SK-N-SH treated with all-trans-retinoic acid at 6 μM for 48 hours (cell line): ENCODE results near the gene SLC2A4RG.

ENCODE experiments used
- ATAC-seq: fragments of 200-7000 bp; cut with Tn5 transposase; 3 replicates; pipeline ENCODE4 v1.9.1; 2020; ENCODE audit warnings: mild to moderate bottlenecking, moderate library complexity
- ARNTL ChIP-seq: fragments of 450-650 bp; formaldehyde crosslinking; IDR thresholded peaks from 2 replicates; pipeline ENCODE4 v1.5.0; 2020; ENCODE audit warnings: low read depth, mild to moderate bottlenecking, moderate library complexity, borderline replicate concordance
- CSDC2 ChIP-seq: fragments of 250-450 bp; sonication (Bioruptor Pico); IDR thresholded peaks from 2 replicates; pipeline ENCODE4 v1.5.0; 2020; ENCODE audit warnings: mild to moderate bottlenecking, moderate library complexity
- ESRRG ChIP-seq: fragments of 250-450 bp; sonication (Bioruptor Pico); IDR thresholded peaks from 2 replicates; pipeline ENCODE4 v1.6.1; 2021; ENCODE audit warnings: mild to moderate bottlenecking
- ISL1 ChIP-seq: fragments of 250-450 bp; sonication (Bioruptor Pico); IDR thresholded peaks from 2 replicates; pipeline ENCODE4 v2.1.2; 2022; ENCODE audit warnings: mild to moderate bottlenecking, moderate library complexity
- OSR1 ChIP-seq: fragments of 250-450 bp; sonication (Bioruptor Pico); IDR thresholded peaks from 2 replicates; pipeline ENCODE4 v1.8.0; 2022; ENCODE audit warnings: moderate library complexity, mild to moderate bottlenecking, inconsistent platforms
- PPARA ChIP-seq: fragments of 250-450 bp; sonication (Bioruptor Pico); IDR thresholded peaks from 2 replicates; pipeline ENCODE4 v1.5.0; 2020; ENCODE audit warnings: mild to moderate bottlenecking, borderline replicate concordance
- RARB ChIP-seq: fragments of 250-450 bp; sonication (Bioruptor Pico); IDR thresholded peaks from 2 replicates; pipeline ENCODE4 v1.8.0; 2021; ENCODE audit warnings: mild to moderate bottlenecking, moderate library complexity
- SNAI2 ChIP-seq: fragments of 250-450 bp; sonication (Bioruptor Pico); IDR thresholded peaks from 2 replicates; pipeline ENCODE4 v1.5.0; 2020; ENCODE audit warnings: mild to moderate bottlenecking, moderate library complexity
- TCF4 ChIP-seq: fragments of 250-450 bp; sonication (Bioruptor Pico); IDR thresholded peaks from 2 replicates; pipeline ENCODE4 v1.8.0; 2021; ENCODE audit warnings: mild to moderate bottlenecking, moderate library complexity, borderline replicate concordance
- TOX ChIP-seq: fragments of 250-450 bp; sonication (Bioruptor Pico); IDR thresholded peaks from 2 replicates; pipeline ENCODE4 v1.8.0; 2021; ENCODE audit warnings: mild to moderate bottlenecking, moderate library complexity, borderline replicate concordance
- ZFP3 ChIP-seq: fragments of 250-450 bp; sonication (Bioruptor Pico); IDR thresholded peaks from 2 replicates; pipeline ENCODE4 v1.5.0; 2020; ENCODE audit warnings: mild to moderate bottlenecking, moderate library complexity
- ZFP30 ChIP-seq: fragments of 450-650 bp; formaldehyde crosslinking; IDR thresholded peaks from 2 replicates; pipeline ENCODE4 v1.5.0; 2022; ENCODE audit warnings: mild to moderate bottlenecking, moderate library complexity
- ZNF565 ChIP-seq: fragments of 450-650 bp; formaldehyde crosslinking; conservative IDR thresholded peaks from 2 replicates; pipeline ENCODE4 v1.5.0; 2020; ENCODE audit warnings: low read depth, mild to moderate bottlenecking, moderate library complexity
- ZNF70 ChIP-seq: fragments of 450-650 bp; formaldehyde crosslinking; IDR thresholded peaks from 2 replicates; pipeline ENCODE4 v1.5.0; 2020; ENCODE audit warnings: mild to moderate bottlenecking, moderate library complexity
- ZNF8 ChIP-seq: fragments of 450-650 bp; formaldehyde crosslinking; IDR thresholded peaks from 2 replicates; pipeline ENCODE4 v1.5.0; 2020; ENCODE audit warnings: mild to moderate bottlenecking, moderate library complexity
- TF ChIP-seq, protein P1 (sequence below): fragments of 250-450 bp; sonication (Bioruptor Pico); IDR thresholded peaks from 2 replicates; pipeline ENCODE4 v1.8.0; 2021; ENCODE audit warnings: low read depth, mild to moderate bottlenecking, moderate library complexity, borderline replicate concordance
- TF ChIP-seq, protein P2 (sequence below): fragments of 250-450 bp; sonication (Bioruptor Pico); IDR thresholded peaks from 2 replicates; pipeline ENCODE4 v1.5.0; 2020; ENCODE audit warnings: mild to moderate bottlenecking, moderate library complexity
- TF ChIP-seq, protein P3 (sequence below): fragments of 250-450 bp; sonication (Bioruptor Pico); IDR thresholded peaks from 2 replicates; pipeline ENCODE4 v1.8.0; 2020; ENCODE audit warnings: mild to moderate bottlenecking, moderate library complexity, borderline replicate concordance
- TF ChIP-seq, protein P4 (sequence below): fragments of 250-450 bp; sonication (Bioruptor Pico); IDR thresholded peaks from 2 replicates; pipeline ENCODE4 v1.5.1; 2020; ENCODE audit warnings: low read depth, mild to moderate bottlenecking, moderate library complexity
- TF ChIP-seq, protein P5 (sequence below): fragments of 250-450 bp; sonication (Bioruptor Pico); IDR thresholded peaks from 2 replicates; pipeline ENCODE4 v1.5.1; 2021; ENCODE audit warnings: mild to moderate bottlenecking, moderate library complexity

The SLC2A4RG gene

DNA sequence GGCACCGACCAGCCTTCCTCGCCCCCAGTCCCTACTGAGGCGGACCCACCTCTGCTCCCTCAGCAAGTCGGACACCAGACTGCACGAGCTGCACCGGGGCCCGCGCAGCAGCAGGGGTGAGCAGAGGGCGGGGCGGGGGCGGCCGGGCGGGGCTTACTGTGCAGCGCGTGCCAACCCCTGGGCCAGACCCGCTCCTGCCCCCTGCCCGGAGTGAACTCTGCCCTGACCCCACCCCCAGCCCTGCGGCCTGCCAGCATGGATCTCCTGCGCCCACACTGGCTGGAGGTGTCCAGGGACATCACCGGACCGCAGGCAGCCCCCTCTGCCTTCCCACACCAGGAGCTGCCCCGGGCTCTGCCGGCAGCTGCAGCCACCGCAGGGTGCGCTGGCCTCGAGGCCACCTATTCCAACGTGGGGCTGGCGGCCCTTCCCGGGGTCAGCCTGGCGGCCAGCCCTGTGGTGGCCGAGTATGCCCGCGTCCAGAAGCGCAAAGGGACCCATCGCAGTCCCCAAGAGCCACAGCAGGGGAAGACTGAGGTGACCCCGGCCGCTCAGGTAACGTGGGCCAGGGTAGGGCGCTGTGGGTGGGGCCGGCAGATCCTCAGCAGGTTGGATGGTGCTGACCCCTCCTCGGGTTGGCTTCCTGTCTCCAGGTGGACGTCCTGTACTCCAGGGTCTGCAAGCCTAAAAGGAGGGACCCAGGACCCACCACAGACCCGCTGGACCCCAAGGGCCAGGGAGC, 1.5 kb upstream of the SLC2A4RG start:
- no peak for ATAC-seq
- TF ChIP-seq ZFP30 (CRISPR knock-in tag) = no peak
- no peak for TF ChIP-seq ZNF8 (CRISPR knock-in tag)
- TF ChIP-seq ZNF70 (CRISPR knock-in tag) = no peak
- TF ChIP-seq, protein P1, sequence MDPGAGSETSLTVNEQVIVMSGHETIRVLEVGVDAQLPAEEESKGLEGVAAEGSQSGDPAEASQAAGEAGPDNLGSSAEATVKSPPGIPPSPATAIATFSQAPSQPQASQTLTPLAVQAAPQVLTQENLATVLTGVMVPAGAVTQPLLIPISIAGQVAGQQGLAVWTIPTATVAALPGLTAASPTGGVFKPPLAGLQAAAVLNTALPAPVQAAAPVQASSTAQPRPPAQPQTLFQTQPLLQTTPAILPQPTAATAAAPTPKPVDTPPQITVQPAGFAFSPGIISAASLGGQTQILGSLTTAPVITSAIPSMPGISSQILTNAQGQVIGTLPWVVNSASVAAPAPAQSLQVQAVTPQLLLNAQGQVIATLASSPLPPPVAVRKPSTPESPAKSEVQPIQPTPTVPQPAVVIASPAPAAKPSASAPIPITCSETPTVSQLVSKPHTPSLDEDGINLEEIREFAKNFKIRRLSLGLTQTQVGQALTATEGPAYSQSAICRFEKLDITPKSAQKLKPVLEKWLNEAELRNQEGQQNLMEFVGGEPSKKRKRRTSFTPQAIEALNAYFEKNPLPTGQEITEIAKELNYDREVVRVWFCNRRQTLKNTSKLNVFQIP (CRISPR knock-in tag) = no peak
- TF ChIP-seq, protein P2, sequence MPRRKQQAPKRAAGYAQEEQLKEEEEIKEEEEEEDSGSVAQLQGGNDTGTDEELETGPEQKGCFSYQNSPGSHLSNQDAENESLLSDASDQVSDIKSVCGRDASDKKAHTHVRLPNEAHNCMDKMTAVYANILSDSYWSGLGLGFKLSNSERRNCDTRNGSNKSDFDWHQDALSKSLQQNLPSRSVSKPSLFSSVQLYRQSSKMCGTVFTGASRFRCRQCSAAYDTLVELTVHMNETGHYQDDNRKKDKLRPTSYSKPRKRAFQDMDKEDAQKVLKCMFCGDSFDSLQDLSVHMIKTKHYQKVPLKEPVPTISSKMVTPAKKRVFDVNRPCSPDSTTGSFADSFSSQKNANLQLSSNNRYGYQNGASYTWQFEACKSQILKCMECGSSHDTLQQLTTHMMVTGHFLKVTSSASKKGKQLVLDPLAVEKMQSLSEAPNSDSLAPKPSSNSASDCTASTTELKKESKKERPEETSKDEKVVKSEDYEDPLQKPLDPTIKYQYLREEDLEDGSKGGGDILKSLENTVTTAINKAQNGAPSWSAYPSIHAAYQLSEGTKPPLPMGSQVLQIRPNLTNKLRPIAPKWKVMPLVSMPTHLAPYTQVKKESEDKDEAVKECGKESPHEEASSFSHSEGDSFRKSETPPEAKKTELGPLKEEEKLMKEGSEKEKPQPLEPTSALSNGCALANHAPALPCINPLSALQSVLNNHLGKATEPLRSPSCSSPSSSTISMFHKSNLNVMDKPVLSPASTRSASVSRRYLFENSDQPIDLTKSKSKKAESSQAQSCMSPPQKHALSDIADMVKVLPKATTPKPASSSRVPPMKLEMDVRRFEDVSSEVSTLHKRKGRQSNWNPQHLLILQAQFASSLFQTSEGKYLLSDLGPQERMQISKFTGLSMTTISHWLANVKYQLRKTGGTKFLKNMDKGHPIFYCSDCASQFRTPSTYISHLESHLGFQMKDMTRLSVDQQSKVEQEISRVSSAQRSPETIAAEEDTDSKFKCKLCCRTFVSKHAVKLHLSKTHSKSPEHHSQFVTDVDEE (CRISPR knock-in tag) = no peak
- TF ChIP-seq TCF4 (CRISPR knock-in tag) = no peak
- no peak for TF ChIP-seq PPARA
- TF ChIP-seq ARNTL = no peak
- TF ChIP-seq, protein P3, sequence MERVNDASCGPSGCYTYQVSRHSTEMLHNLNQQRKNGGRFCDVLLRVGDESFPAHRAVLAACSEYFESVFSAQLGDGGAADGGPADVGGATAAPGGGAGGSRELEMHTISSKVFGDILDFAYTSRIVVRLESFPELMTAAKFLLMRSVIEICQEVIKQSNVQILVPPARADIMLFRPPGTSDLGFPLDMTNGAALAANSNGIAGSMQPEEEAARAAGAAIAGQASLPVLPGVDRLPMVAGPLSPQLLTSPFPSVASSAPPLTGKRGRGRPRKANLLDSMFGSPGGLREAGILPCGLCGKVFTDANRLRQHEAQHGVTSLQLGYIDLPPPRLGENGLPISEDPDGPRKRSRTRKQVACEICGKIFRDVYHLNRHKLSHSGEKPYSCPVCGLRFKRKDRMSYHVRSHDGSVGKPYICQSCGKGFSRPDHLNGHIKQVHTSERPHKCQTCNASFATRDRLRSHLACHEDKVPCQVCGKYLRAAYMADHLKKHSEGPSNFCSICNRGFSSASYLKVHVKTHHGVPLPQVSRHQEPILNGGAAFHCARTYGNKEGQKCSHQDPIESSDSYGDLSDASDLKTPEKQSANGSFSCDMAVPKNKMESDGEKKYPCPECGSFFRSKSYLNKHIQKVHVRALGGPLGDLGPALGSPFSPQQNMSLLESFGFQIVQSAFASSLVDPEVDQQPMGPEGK (CRISPR knock-in tag) = no peak
- no peak for TF ChIP-seq CSDC2 (CRISPR knock-in tag)
- TF ChIP-seq TOX (CRISPR knock-in tag) = no peak
- no peak for TF ChIP-seq ISL1
- TF ChIP-seq, protein P4, sequence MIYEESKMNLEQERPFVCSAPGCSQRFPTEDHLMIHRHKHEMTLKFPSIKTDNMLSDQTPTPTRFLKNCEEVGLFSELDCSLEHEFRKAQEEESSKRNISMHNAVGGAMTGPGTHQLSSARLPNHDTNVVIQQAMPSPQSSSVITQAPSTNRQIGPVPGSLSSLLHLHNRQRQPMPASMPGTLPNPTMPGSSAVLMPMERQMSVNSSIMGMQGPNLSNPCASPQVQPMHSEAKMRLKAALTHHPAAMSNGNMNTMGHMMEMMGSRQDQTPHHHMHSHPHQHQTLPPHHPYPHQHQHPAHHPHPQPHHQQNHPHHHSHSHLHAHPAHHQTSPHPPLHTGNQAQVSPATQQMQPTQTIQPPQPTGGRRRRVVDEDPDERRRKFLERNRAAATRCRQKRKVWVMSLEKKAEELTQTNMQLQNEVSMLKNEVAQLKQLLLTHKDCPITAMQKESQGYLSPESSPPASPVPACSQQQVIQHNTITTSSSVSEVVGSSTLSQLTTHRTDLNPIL = no peak
- TF ChIP-seq OSR1 (CRISPR knock-in tag) = no peak
- TF ChIP-seq SNAI2 = no peak

DNA sequence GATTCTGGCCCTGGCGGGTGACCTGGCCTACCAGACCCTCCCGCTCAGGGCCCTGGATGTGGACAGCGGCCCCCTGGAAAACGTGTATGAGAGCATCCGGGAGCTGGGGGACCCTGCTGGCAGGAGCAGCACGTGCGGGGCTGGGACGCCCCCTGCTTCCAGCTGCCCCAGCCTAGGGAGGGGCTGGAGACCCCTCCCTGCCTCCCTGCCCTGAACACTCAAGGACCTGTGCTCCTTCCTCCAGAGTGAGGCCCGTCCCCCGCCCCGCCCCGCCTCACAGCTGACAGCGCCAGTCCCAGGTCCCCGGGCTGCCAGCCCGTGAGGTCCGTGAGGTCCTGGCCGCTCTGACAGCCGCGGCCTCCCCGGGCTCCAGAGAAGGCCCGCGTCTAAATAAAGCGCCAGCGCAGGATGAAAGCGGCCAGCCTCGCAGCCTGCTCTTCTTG, 868 bp upstream of the SLC2A4RG start:
- no peak for ATAC-seq

More for the DNA sequence above, 868 bp upstream of the SLC2A4RG start:
- TF ChIP-seq SNAI2 (no peak), ISL1 (no peak), ZNF70 (CRISPR knock-in tag) (no peak), CSDC2 (CRISPR knock-in tag) (no peak), RARB (CRISPR knock-in tag) (no peak), ESRRG (CRISPR knock-in tag) (no peak), ZNF565 (CRISPR knock-in tag) (no peak), ARNTL (no peak), ZFP3 (CRISPR knock-in tag) (no peak)
- TF ChIP-seq, protein P2 (CRISPR knock-in tag) = no peak
- TF ChIP-seq, protein P5, sequence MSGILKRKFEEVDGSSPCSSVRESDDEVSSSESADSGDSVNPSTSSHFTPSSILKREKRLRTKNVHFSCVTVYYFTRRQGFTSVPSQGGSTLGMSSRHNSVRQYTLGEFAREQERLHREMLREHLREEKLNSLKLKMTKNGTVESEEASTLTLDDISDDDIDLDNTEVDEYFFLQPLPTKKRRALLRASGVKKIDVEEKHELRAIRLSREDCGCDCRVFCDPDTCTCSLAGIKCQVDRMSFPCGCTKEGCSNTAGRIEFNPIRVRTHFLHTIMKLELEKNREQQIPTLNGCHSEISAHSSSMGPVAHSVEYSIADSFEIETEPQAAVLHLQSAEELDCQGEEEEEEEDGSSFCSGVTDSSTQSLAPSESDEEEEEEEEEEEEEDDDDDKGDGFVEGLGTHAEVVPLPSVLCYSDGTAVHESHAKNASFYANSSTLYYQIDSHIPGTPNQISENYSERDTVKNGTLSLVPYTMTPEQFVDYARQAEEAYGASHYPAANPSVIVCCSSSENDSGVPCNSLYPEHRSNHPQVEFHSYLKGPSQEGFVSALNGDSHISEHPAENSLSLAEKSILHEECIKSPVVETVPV (CRISPR knock-in tag) = no peak
- TF ChIP-seq, protein P3 (CRISPR knock-in tag) = no peak
- TF ChIP-seq, protein P1 (CRISPR knock-in tag) = no peak
